NCI-H748 (cell line): ENCODE results near the gene EPB41L5.
"Not testable (repeated sequence)": the region's sequence is repeated elsewhere in the genome, so short reads cannot be mapped to it uniquely, and the experiment has no call there.

ENCODE experiments used
- DNase-seq: peaks from one replicate; lab custom pipeline; 2025; ENCODE audit not compliant: unreplicated experiment; lab: John Stamatoyannopoulos, UW

EPB41L5 gene

GRCh38 chr2:120140866-120141265 is 128.0 kb downstream of the EPB41L5 start:
- no peak for DNase-seq

GRCh38 chr2:120141300-120142069 is 128.6 kb downstream of the EPB41L5 start:
- no peak for DNase-seq

GRCh38 chr2:120142528-120143219 is 129.8 kb downstream of the EPB41L5 start:
- no peak for DNase-seq

GRCh38 chr2:120148229-120148628 is 135.4 kb downstream of the EPB41L5 start:
- no peak for DNase-seq

GRCh38 chr2:120148669-120149068 is 135.8 kb downstream of the EPB41L5 start:
- no peak for DNase-seq

- no peak for DNase-seq
Measured at GRCh38 chr2:120149406-120149805, 136.5 kb downstream of the EPB41L5 start.

- DNase-seq, result no peak
Measured at GRCh38 chr2:120150040-120150482, 137.2 kb downstream of the EPB41L5 start.

- no peak for DNase-seq
Measured at GRCh38 chr2:120155308-120155707, 142.4 kb downstream of the EPB41L5 start.

GRCh38 chr2:120158658-120159057 is 145.8 kb downstream of the EPB41L5 start:
- not testable (repeated sequence) for DNase-seq

GRCh38 chr2:120161190-120161589 is 148.3 kb downstream of the EPB41L5 start:
- no peak for DNase-seq

GRCh38 chr2:120162716-120163115 is 149.8 kb downstream of the EPB41L5 start:
- DNase-seq, result no peak

- no peak for DNase-seq
Measured at GRCh38 chr2:120167272-120167671, 154.4 kb downstream of the EPB41L5 start.

- DNase-seq, result no peak
Measured at GRCh38 chr2:120169020-120169419, 156.1 kb downstream of the EPB41L5 start.

GRCh38 chr2:120174963-120175581 is 162.2 kb downstream of the EPB41L5 start:
- peak; percentile 35 for DNase-seq

- no peak for DNase-seq
Measured at GRCh38 chr2:120176526-120176925, 163.6 kb downstream of the EPB41L5 start.

- DNase-seq, result no peak
Measured at GRCh38 chr2:120177001-120177621, 164.2 kb downstream of the EPB41L5 start.

GRCh38 chr2:120177973-120178372 is 165.1 kb downstream of the EPB41L5 start:
- no peak for DNase-seq

GRCh38 chr2:120179396-120179795 is 166.5 kb downstream of the EPB41L5 start:
- DNase-seq, result no peak

GRCh38 chr2:120180066-120180465 is 167.2 kb downstream of the EPB41L5 start:
- no peak for DNase-seq

- DNase-seq, result no peak
Measured at GRCh38 chr2:120182019-120182560, 169.2 kb downstream of the EPB41L5 start.

GRCh38 chr2:120189189-120189588 is 176.3 kb downstream of the EPB41L5 start:
- no peak for DNase-seq
